Stimulated activated naive CD4-positive, alpha-beta T cell treated with Interleukin-2 at 50 U/mL for 16 hours (primary cell): ENCODE measurements around the gene CCDC127.

Source experiments
- DNase-seq: peaks from one replicate; lab custom pipeline; 2025; lab: John Stamatoyannopoulos, UW

CCDC127 gene

GRCh38 chr5:189486-189885 is 28.5 kb downstream of the CCDC127 start:
- DNase-seq: no peak

- DNase-seq: peak; percentile 82
Measured at GRCh38 chr5:188488-189481, 29.2 kb downstream of the CCDC127 start.

DNA sequence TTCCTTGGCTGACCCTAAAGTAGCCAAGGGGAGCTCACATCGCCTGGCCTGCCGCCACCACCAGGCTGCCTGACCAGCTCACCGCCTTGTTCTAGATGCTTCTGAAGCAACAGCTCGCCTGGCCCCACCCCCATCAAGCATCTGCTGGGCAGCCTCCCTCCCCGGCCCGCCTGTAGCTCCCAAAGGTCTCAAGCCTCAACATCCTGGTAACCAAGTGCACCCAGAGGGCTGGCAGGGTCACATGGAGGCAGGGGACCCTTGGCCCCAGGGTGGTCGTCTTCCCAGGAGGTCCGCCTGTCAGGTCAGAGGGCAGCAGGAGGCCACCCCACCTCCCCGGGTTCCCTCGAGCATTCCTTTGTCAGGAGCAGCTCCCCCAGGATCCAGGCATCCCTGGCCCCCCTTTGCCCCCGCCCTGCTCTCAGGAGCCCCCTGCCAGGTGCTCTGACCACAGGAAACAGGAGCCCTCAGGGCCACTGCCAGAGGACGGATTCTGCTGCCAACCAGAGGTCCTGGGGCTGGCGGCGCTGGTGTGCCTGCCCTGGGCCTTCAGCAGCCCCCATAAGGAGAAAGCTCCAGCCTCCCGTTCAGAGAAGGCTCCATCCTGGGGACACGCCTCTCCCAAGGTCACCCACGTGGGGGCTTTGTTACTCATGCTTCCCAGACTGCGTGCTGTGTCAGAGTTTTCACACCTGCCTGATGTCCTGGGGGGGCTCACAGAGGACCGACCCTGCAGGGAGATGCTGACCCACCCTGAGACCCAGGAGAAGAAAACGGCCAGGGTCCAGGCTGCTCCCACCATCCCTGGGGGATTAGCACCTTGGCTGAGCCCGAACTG is 30.1 kb downstream of the CCDC127 start:
- no peak for DNase-seq

DNA sequence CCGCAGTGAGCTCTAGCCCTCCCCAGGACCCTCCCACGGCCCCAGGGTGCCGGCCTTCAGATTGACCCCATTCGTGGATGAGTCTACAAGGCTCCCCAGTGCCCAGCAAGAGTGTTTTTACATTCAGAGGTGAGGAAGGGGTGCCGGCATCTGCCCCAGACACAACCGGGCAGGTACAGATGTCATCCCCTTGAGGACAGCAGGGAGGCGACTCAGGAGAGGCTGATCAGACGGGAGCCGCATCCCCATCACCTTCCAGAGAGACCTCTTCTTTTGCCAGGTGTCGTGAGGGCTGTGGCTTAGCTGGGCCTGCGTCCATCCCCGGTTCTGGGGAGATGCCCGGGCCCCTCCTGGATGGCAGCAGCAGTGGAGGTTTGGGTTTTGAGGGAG is 30.9 kb downstream of the CCDC127 start:
- DNase-seq: no peak

DNA sequence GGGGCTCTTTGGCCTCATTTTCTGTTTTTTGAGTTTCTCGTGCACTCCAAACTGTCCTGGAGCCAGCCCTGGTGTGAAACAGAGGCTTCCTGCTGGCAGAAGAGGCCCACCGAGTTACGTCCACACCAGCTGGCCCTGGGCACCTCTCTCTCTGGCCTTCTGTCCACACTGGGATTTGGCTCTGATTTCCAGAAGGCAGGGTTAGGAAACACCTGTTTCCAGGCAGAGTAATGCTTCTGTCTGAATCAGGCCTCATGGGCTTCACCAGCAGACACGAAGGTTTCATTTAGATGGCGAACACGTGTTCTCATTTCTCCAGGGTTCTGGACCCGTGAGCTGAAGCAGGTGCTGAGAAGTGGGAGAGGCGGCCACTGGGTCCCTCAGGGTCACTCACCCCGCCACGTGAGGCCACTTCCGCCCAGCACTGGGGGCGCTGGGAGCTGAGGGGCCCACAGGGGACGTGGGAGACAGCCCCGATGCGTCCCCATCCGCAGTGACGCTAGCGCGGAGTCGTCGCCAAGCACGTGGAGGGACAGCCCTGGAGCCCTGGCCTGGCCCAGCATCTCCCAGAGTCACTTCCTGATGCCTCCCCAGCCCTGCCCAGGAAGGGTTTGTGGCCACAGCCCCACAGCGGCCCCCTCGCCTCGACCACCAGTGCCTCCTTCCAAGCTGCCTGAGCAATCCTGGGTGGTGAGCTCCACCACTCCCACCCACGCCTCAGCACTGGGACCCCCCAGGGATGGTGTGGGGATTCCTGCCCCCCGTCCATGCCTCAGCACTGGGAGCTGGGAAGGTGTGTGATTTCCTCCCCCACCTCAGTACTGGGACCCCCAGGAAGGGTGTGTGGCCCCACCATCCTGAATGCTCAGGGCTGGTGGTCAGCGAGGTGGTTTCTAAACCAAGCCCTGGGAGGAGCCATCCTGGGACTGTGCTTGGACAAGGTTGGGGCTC is 31.6 kb downstream of the CCDC127 start:
- no peak for DNase-seq

- DNase-seq: no peak
Measured at GRCh38 chr5:185095-186070, 32.6 kb downstream of the CCDC127 start.

DNA sequence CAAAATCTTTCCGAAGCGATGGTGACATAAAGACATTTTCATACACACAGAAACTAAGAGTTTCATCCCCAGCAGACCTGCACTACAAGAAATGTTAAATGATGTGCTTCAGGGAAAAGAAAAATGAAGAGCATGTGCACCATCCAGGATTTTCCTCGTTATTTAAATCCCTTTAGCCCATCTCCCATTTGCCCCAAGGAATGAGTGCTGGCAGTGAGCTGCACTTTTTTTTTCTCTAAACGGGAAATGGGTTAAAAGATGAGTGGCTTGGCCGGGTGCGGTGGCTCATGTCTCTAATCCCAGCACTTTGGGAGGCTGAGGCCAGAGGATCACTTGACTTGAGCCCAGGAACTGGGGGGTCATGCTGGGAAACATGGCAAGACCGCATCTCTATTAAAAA is 33.5 kb downstream of the CCDC127 start:
- DNase-seq: no peak

GRCh38 chr5:182126-182525 is 35.8 kb downstream of the CCDC127 start:
- DNase-seq: no peak

GRCh38 chr5:181566-181965 is 36.4 kb downstream of the CCDC127 start:
- DNase-seq: no peak

GRCh38 chr5:181160-181559 is 36.8 kb downstream of the CCDC127 start:
- no peak for DNase-seq

- DNase-seq: no peak
Measured at GRCh38 chr5:180286-180918, 37.6 kb downstream of the CCDC127 start.

- DNase-seq: no peak
Measured at GRCh38 chr5:179401-179800, 38.6 kb downstream of the CCDC127 start.

- no peak for DNase-seq
Measured at GRCh38 chr5:178110-178509, 39.8 kb downstream of the CCDC127 start.

- no peak for DNase-seq
Measured at GRCh38 chr5:176296-176823, 41.6 kb downstream of the CCDC127 start.

- DNase-seq: no peak
Measured at GRCh38 chr5:174876-175465, 43.0 kb downstream of the CCDC127 start.

DNA sequence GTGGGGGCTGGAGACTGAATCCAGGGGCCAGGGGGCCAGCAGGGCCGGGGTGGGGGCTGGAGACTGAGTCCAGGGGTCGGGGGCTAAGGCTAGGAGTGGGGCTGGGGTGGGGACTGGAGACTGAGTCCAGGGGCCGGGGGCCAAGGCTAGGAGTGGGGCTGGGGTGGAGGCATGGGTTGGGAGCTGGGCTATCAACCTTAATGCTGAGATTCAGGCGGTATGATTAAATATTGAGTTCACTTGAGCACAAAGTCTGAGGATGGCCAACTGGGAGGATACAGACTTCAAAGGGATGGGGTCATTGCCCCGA is 43.7 kb downstream of the CCDC127 start:
- DNase-seq: no peak

DNA sequence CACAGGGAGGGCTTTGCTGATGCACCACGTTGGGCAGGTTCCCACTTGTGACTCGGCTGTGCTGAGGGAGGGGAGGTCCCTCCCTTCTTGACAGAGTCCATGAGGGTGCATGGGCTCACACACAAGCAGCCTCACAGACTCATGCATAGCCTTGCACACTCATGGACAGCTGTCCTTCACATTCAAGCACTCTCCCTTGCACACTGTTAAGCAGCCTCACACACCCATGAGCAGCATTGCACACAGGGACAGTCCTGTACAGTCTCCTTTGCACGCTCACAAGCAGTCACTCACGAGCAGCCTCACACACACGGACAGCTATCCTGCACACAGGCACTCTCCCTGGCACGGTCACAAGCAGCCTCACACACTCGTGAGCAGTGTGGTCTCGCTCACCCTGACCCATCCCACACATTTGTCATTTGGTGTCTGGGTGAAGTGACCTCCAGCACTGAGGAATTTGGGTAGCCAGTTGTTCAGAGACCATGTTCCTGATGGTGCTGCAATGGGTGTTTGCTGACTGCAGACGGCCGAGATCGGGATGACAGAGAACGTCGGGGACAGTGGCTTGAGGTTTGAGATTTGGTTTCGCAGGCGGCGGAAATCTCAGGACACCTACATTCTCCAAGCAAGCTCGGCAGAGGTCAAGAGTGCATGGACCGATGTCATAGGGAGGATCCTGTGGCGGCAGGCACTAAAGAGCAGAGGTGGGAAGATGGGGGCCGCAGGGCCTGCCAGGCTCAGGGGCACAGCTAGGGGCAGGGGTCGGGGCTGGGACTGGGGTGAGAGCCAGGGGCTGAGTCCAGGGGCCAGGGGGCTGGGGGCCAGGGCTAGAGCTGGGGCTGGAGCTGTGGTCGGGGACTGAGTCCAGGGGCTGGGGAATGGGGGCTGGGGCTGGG is 44.3 kb downstream of the CCDC127 start:
- no peak for DNase-seq

- no peak for DNase-seq
Measured at GRCh38 chr5:172841-173251, 45.1 kb downstream of the CCDC127 start.

DNA sequence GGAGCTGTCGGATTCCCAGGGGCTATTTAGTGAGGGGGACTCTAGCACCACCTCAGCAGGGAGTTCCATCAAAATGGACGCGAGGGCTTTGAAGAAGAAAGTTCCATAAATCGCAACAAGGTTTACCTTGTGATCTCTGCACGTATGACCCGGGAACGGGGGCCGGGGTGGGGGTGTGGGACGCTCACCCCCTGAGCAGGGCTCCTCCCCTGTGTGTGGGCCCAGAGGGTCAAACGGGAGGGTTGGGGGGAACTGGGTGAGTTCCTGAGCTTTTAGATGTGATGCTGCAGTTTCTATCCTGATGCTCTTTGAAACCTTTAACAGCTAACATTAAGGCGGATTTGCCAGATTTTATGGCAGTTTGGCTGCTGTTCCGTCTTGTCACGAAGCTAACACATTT is 45.5 kb downstream of the CCDC127 start:
- no peak for DNase-seq
